CD4-positive, alpha-beta T cell treated with Interleukin-15 for 4 hours (primary cell): Measurements from ENCODE around the gene SPINT4.
"Not testable (repeated sequence)": the region's sequence is repeated elsewhere in the genome, so short reads cannot be mapped to it uniquely, and the experiment has no call there.

Experiments
- DNase-seq: peaks from one replicate; pipeline ENCODE4 v3.0.0-alpha.2; 2020; ENCODE audit warnings: low spot score

The SPINT4 gene

GRCh38 chr20:45722047-45722446 is at the start of gene SPINT4:
SPINT4 (plus strand) TSS chr20:45722347; CDS start chr20:45722368, 21 bp downstream.
- no peak for DNase-seq

GRCh38 chr20:45672765-45673164 is 49.4 kb upstream of the SPINT4 start:
- no peak for DNase-seq

- DNase-seq: no peak
Observed at GRCh38 chr20:45679650-45680049, 42.5 kb upstream of the SPINT4 start.

GRCh38 chr20:45685896-45686295 is 36.3 kb upstream of the SPINT4 start:
- DNase-seq: no peak

GRCh38 chr20:45693346-45693745 is 28.8 kb upstream of the SPINT4 start:
- not testable (repeated sequence) for DNase-seq

- DNase-seq: no peak
Observed at GRCh38 chr20:45695496-45695895, 26.7 kb upstream of the SPINT4 start.

- DNase-seq: no peak
Observed at GRCh38 chr20:45701104-45701503, 21.0 kb upstream of the SPINT4 start.

- no peak for DNase-seq
Observed at GRCh38 chr20:45701873-45702272, 20.3 kb upstream of the SPINT4 start, which contains the start of gene WFDC13. WFDC13 (plus strand) TSS chr20:45702038; CDS start chr20:45702124, 86 bp downstream.

GRCh38 chr20:45704969-45705637 is 17.0 kb upstream of the SPINT4 start, which contains the start of gene WFDC10B:
WFDC10B (minus strand) TSS chr20:45705019; CDS start chr20:45685992, 19,027 bp downstream.
- no peak for DNase-seq

- DNase-seq: not testable (repeated sequence)
Observed at GRCh38 chr20:45716141-45716688, 5.9 kb upstream of the SPINT4 start.

GRCh38 chr20:45725134-45725533 is 3.0 kb downstream of the SPINT4 start:
- no peak for DNase-seq

- no peak for DNase-seq
Observed at GRCh38 chr20:45727044-45727443, 4.9 kb downstream of the SPINT4 start.

- DNase-seq: no peak
Observed at GRCh38 chr20:45732199-45732598, 10.1 kb downstream of the SPINT4 start.

- no peak for DNase-seq
Observed at GRCh38 chr20:45735552-45735951, 13.4 kb downstream of the SPINT4 start.

GRCh38 chr20:45735988-45736387 is 13.8 kb downstream of the SPINT4 start:
- DNase-seq: no peak

- DNase-seq: no peak
Observed at GRCh38 chr20:45742596-45742995, 20.4 kb downstream of the SPINT4 start.

- DNase-seq: no peak
Observed at GRCh38 chr20:45745015-45745414, 22.9 kb downstream of the SPINT4 start.

GRCh38 chr20:45751721-45752120 is 29.6 kb downstream of the SPINT4 start:
- DNase-seq: no peak

GRCh38 chr20:45752746-45753145 is 30.6 kb downstream of the SPINT4 start:
- no peak for DNase-seq

- no peak for DNase-seq
Observed at GRCh38 chr20:45758096-45758495, 35.9 kb downstream of the SPINT4 start.

- not testable (repeated sequence) for DNase-seq
Observed at GRCh38 chr20:45759921-45760320, 37.8 kb downstream of the SPINT4 start.

- not testable (repeated sequence) for DNase-seq
Observed at GRCh38 chr20:45761966-45762365, 39.8 kb downstream of the SPINT4 start.

GRCh38 chr20:45764618-45765282 is 42.6 kb downstream of the SPINT4 start:
- not testable (repeated sequence) for DNase-seq
